Endothelial cell of umbilical vein (primary cell): ENCODE data around the gene ARL3. TPM values are rescaled to one million over a fixed set of nuclear protein-coding genes. Genes with fewer than 3 reads are reported as not detected.
A peak's percentile ranks its signal among the peaks of the same experiment; 100 is the strongest.

ENCODE experiments used
- BruUV-seq: library from RNA; stranded (reverse); fragments of 400-500 nt; replicated peaks from 2 replicates; lab custom pipeline; 2021; lab: Mats Ljungman, UMichigan
- CTCF ChIA-PET: fragments of 300-600, 350-600 bp; sonication (Branson Sonifier 250); formaldehyde crosslinking; loops from one replicate; lab custom pipeline; 2021; ENCODE audit warnings: antibody characterized with exemption, inconsistent platforms; lab: Charles Lee
- POLR2A ChIA-PET: fragments of 300-600, 350-600 bp; sonication (Branson Sonifier 250); formaldehyde crosslinking; loops from one replicate; lab custom pipeline; 2021; ENCODE audit warnings: antibody characterized with exemption, inconsistent platforms; lab: Charles Lee
- DNase-seq: peaks from one replicate; pipeline ENCODE4 v3.0.0-alpha.2; 2011; ENCODE audit warnings: low read depth, low spot score
- FAIRE-seq: peaks from 2 replicates; lab custom pipeline; 2011; peaks lifted over from hg19 to GRCh38; lab: Jason Lieb, UNC
- H2AFZ ChIP-seq: 2 replicates; pipeline ENCODE4 v1.6.0; 2012; ENCODE audit warnings: low read depth, low read length, control low read depth, inconsistent platforms
- H3K27ac ChIP-seq: 2 replicates; pipeline ENCODE4 v1.5.1; 2011; ENCODE audit warnings: low read depth, mild to moderate bottlenecking, control low read depth, low read length, moderate library complexity; ENCODE audit not compliant: insufficient read depth
- H3K27me3 ChIP-seq, 2 experiments: 2 replicates each; pipeline versions ENCODE4 v1.6.0 to v1.6.1; 2011; ENCODE audit warnings: low read length in 2 of 2, mixed read lengths in 1 of 2; ENCODE audit not compliant: control insufficient read depth in 2 of 2, insufficient read depth in 2 of 2
- H3K36me3 ChIP-seq, 2 experiments: 2 replicates in 1 of 2; 3 replicates in 1 of 2; pipeline ENCODE4 v1.5.1; 2011; ENCODE audit warnings: low read length in 2 of 2, mild to moderate bottlenecking in 1 of 2, moderate library complexity in 1 of 2; ENCODE audit not compliant: control insufficient read depth in 2 of 2, insufficient read depth in 2 of 2; ENCODE audit errors: extremely low read depth in 1 of 2
- H3K4me1 ChIP-seq: 3 replicates; pipeline ENCODE4 v1.5.1; 2011; ENCODE audit warnings: mild to moderate bottlenecking, low read length; ENCODE audit not compliant: control insufficient read depth, insufficient read depth; ENCODE audit errors: extremely low read depth
- H3K4me2 ChIP-seq: 2 replicates; pipeline ENCODE4 v1.6.1; 2011; ENCODE audit warnings: low read length, control low read depth, mixed read lengths; ENCODE audit not compliant: insufficient read depth
- H3K4me3 ChIP-seq, 3 experiments: fragments of 200-600 bp in 1 of 3; sonication (generic), shearing (Covaris generic) in 1 of 3; replicated peaks in 1 of 3; 2 replicates each; pipeline ENCODE4 v1.5.1; 2011 to 2016; ENCODE audit warnings: control low read depth in 3 of 3, low read length in 3 of 3, mild to moderate bottlenecking in 2 of 3, inconsistent platforms in 1 of 3, low read depth in 1 of 3, moderate library complexity in 1 of 3; ENCODE audit not compliant: insufficient read depth in 1 of 3
- H3K79me2 ChIP-seq: 2 replicates; pipeline ENCODE4 v1.6.0; 2012; ENCODE audit warnings: low read length, inconsistent platforms; ENCODE audit not compliant: control insufficient read depth, insufficient read depth
- H3K9ac ChIP-seq: replicated peaks from 2 replicates; pipeline ENCODE3; 2011; ENCODE audit warnings: low read length, control low read depth; ENCODE audit not compliant: insufficient read depth; ENCODE audit errors: extremely low read depth
- H3K9me1 ChIP-seq: replicated peaks from 3 replicates; pipeline ENCODE4 v1.6.0; 2011; ENCODE audit warnings: mild to moderate bottlenecking, low read length; ENCODE audit not compliant: control insufficient read depth, insufficient read depth; ENCODE audit errors: extremely low read depth
- H3K9me3 ChIP-seq: replicated peaks from 2 replicates; pipeline ENCODE4 v1.5.1; 2012; ENCODE audit warnings: low read length, inconsistent platforms; ENCODE audit not compliant: control insufficient read depth, insufficient read depth
- H4K20me1 ChIP-seq: replicated peaks from 2 replicates; pipeline ENCODE3; 2011; ENCODE audit warnings: mild to moderate bottlenecking, low read length; ENCODE audit not compliant: control insufficient read depth, insufficient read depth; ENCODE audit errors: extremely low read depth
- CTCF ChIP-seq, 2 donors: IDR thresholded peaks; 1 replicate in 1 of 2; 2 replicates in 1 of 2; pipeline ENCODE4 v1.5.1; 2011; ENCODE audit warnings: low read length in 2 of 2, mild to moderate bottlenecking in 2 of 2, moderate library complexity in 2 of 2, control low read depth in 1 of 2, inconsistent platforms in 1 of 2, low read depth in 1 of 2; ENCODE audit not compliant: insufficient read depth in 1 of 2; ENCODE audit errors: extremely low read depth in 1 of 2
- EZH2 ChIP-seq: IDR thresholded peaks from 2 replicates; pipeline ENCODE4 v1.6.1; 2012; ENCODE audit warnings: borderline replicate concordance, low read depth, mild to moderate bottlenecking, moderate library complexity, low read length, inconsistent platforms; ENCODE audit not compliant: severe bottlenecking
- FOS ChIP-seq: IDR thresholded peaks from 2 replicates; pipeline ENCODE4 v1.6.1; 2011; ENCODE audit warnings: mild to moderate bottlenecking, low read length, moderate library complexity, borderline replicate concordance; ENCODE audit not compliant: insufficient read depth
- GATA2 ChIP-seq: IDR thresholded peaks from 2 replicates; pipeline ENCODE4 v1.7.0; 2011; ENCODE audit warnings: low read depth, mild to moderate bottlenecking, moderate library complexity, mixed read lengths, low read length; ENCODE audit not compliant: insufficient read length, insufficient read depth
- JUN ChIP-seq: IDR thresholded peaks from 2 replicates; pipeline ENCODE4 v1.6.1; 2011; ENCODE audit warnings: borderline replicate concordance, low read depth; ENCODE audit not compliant: insufficient read length, insufficient read depth
- MAX ChIP-seq: IDR thresholded peaks from 2 replicates; pipeline ENCODE4 v1.6.1; 2011; ENCODE audit not compliant: insufficient read depth, insufficient read length
- MYC ChIP-seq: IDR thresholded peaks from one replicate; pipeline ENCODE4 v1.6.1; 2011; ENCODE audit warnings: mild to moderate bottlenecking, low read depth, low read length
- POLR2A ChIP-seq: IDR thresholded peaks from 2 replicates; pipeline ENCODE4 v1.6.1; 2012; ENCODE audit warnings: low read depth, mild to moderate bottlenecking, control low read depth, low read length
- POLR2AphosphoS5 ChIP-seq: IDR thresholded peaks from 2 replicates; pipeline ENCODE4 v1.6.1; 2012; ENCODE audit warnings: low read depth, mild to moderate bottlenecking, control low read depth, low read length, moderate library complexity; ENCODE audit not compliant: insufficient read depth
- dilution Hi-C: fragments of 300-500 bp; cut with MboI; formaldehyde crosslinking; loops from one replicate; pipeline ENCODE4 v1.15.0; 2019; ENCODE audit warnings: low sequenced_read_pairs; ENCODE audit not compliant: extremely low pct_ligation_motif_present
- intact Hi-C: fragments of 100-400 bp; cut with micrococcal nuclease; formaldehyde crosslinking; loops from one replicate; pipeline ENCODE4 v1.10.0; 2022
- polyA plus RNA-seq, 4 experiments: library from polyadenylated mRNA; depleted of rRNA in 3 of 4; stranded (reverse) in 3 of 4; unstranded in 1 of 4; fragments of >200 nt; gene quantifications; 2 replicates each; pipeline versions ENCODE4 v1.2.1 to v1.2.3, GENCODE V29; 2011 to 2012; ENCODE audit warnings: missing spikeins in 1 of 4
- total RNA-seq: library from RNA; stranded (reverse); gene quantifications from 2 replicates; pipeline ENCODE4 v1.2.3, GENCODE V29; 2021

ARL3 gene
- total and polyA plus RNA-seq, 2 donors (not counting 3 experiments of a cell fraction or from before 2014, with no cell fraction given), result 6.6 to 11.0 TPM

DNA sequence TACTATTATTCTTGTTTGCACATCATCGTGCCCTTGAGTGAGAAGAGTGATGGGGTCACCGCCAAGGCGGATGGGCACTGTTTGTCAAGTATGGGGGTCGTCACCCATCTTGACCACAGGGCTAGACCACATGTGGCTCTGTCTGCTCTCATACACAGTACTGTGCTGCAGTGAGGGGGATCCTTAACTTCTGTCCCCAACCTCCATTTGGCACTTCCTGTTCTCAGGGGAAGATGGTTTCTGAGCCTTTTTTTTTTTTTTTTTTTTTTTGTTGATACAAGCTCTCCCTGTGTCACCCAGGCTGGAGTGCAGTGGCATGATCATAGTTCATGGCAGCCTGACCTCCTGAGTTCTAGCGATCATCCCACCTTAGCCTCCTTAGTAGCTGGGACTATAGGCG lies 43.1 kb upstream of the ARL3 start:
- Histone ChIP-seq H2AFZ (no peak overlapping the region), H3K79me2 (peaks cover 14% of the 10 kb centered on the region), H3K36me3 (no peaks in the 10 kb centered on the region), H3K4me2 (no peak overlapping the region), H4K20me1 (no peaks in the 10 kb centered on the region), H3K4me3 (no peak overlapping the region), H3K9ac (no peak overlapping the region), H3K9me1 (no peaks in the 10 kb centered on the region), H3K27ac (no peak overlapping the region), H3K4me1 (peaks cover 11% of the 10 kb centered on the region), H3K27me3 (no peaks in the 10 kb centered on the region), H3K9me3 (no peaks in the 10 kb centered on the region)
- ChIA-PET POLR2A (interaction anchor here (0.7 kb wide), 1 partner anchor 36 kb away, joined by 7 read pairs; no protein-coding TSS in a partner anchor), CTCF (interaction anchor here (0.8 kb wide), 1 partner anchor 12 kb away, joined by 3 read pairs; no protein-coding TSS in a partner anchor)
- BruUV-seq, result no TSS peak
- FAIRE-seq, result no peak
- DNase-seq, result no peak
- dilution Hi-C loops (no loop called here), intact Hi-C loops (no loop called here)
- TF ChIP-seq EZH2, result no peak
- TF ChIP-seq GATA2, result no peak
- TF ChIP-seq POLR2AphosphoS5, result no peak
- no peak for TF ChIP-seq MYC
- no peak for TF ChIP-seq JUN

DNA sequence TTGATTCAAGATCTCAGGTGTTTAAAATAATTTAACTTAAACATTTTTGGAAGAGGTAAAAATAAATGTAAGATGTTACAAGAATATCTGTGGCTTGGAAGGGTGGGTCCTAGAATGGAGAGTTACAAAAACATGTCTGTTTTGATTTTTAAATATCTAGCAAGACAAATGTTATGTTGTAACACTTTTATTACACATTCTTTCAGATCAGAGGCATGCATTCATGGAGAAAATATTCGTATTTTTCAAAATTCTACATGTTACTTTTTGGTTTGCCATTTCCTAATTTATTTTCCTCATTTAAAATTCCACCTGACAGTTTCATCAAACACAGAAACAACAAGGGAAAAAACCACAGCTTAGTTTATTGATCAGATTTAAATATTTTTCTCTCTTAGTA lies 39.5 kb upstream of the ARL3 start:
- Histone ChIP-seq H3K4me1 (peaks cover 11% of the 10 kb centered on the region), H3K4me2 (peak overlapping the region; percentile 21), H3K36me3 (no peaks in the 10 kb centered on the region), H3K9me3 (no peaks in the 10 kb centered on the region), H4K20me1 (no peaks in the 10 kb centered on the region), H3K79me2 (peaks cover 11% of the 10 kb centered on the region), H3K4me3 (no peak overlapping the region), H2AFZ (no peak overlapping the region), H3K9ac (no peak overlapping the region), H3K27ac (peak overlapping the region; percentile 24), H3K27me3 (no peaks in the 10 kb centered on the region), H3K9me1 (no peaks in the 10 kb centered on the region)
- no peak for DNase-seq
- intact Hi-C loops (loop anchor here (1.0 kb wide), 6 partner anchors 23 to 82 kb away; no protein-coding TSS in a partner anchor), dilution Hi-C loops (no loop called here)
- POLR2A ChIA-PET, result no interaction called here
- CTCF ChIA-PET, result interaction anchor here (0.6 to 3.9 kb wide), 33 partner anchors 10 to 477 kb away, joined by 3 to 51 read pairs (median 4); partner anchors contain the start of genes CNNM2 and WBP1L
- TF ChIP-seq POLR2AphosphoS5 (no peak), POLR2A (no peak), MYC (no peak), EZH2 (no peak), FOS (no peak), MAX (no peak), GATA2 (no peak), CTCF (IDR thresholded peaks at IDR 0.05; ENCODE audit: extremely low read depth in 1 of 2, insufficient read depth in 1 of 2, low read depth in 1 of 2, low read length in 2 of 2) (no peak), JUN (no peak)
- peak; percentile 58 for FAIRE-seq
- no TSS peak for BruUV-seq
